ENCODE results near the gene EEFSEC. TPM values are rescaled to one million over a fixed set of nuclear protein-coding genes. Genes with fewer than 3 reads are reported as not detected.

EEFSEC gene
- total RNA-seq, 1 donor from 2014 or later, result 15.6 TPM

GRCh38 chr3:128173200-128173599, 19.9 kb downstream of the EEFSEC start:
- H3K27me3 Mint-ChIP-seq (ENCODE audit: unreplicated experiment), result no peaks in the 10 kb centered on the region

DNA sequence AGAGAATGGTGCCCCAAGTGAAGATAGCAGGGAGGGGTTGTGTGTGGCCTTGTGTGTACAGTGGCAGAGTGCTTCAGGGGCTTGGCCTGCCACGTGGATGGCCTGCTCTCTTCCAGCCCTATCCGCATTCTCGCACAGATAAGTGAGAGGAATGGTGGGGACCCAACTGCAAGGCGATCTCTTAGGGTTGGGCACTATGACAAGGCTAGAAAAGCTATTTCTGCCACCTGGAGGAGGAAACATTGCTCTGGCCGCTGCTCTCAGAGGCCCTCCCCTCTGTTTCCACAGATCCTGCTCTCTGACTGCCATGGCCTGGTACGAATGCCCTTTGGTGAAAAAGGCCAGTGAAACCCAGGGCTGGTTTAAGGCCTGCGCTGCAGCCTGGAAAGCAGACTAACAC, 20.6 kb downstream of the EEFSEC start:
- DNase-seq (ENCODE audit: extremely low spot score, unreplicated experiment), result no peak
- Mint-ChIP-seq H3K4me3 (ENCODE audit: unreplicated experiment) (no peak overlapping the region), H3K9me3 (ENCODE audit: unreplicated experiment) (no peaks in the 10 kb centered on the region), H3K27me3 (ENCODE audit: unreplicated experiment) (no peaks in the 10 kb centered on the region), H3K27ac (ENCODE audit: unreplicated experiment) (no peak overlapping the region), H3K4me1 (ENCODE audit: unreplicated experiment) (peaks cover 12% of the 10 kb centered on the region), H3K36me3 (ENCODE audit: unreplicated experiment) (no peaks in the 10 kb centered on the region)
- TF ChIP-seq, protein P1, sequence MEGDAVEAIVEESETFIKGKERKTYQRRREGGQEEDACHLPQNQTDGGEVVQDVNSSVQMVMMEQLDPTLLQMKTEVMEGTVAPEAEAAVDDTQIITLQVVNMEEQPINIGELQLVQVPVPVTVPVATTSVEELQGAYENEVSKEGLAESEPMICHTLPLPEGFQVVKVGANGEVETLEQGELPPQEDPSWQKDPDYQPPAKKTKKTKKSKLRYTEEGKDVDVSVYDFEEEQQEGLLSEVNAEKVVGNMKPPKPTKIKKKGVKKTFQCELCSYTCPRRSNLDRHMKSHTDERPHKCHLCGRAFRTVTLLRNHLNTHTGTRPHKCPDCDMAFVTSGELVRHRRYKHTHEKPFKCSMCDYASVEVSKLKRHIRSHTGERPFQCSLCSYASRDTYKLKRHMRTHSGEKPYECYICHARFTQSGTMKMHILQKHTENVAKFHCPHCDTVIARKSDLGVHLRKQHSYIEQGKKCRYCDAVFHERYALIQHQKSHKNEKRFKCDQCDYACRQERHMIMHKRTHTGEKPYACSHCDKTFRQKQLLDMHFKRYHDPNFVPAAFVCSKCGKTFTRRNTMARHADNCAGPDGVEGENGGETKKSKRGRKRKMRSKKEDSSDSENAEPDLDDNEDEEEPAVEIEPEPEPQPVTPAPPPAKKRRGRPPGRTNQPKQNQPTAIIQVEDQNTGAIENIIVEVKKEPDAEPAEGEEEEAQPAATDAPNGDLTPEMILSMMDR (IDR thresholded peaks at IDR 0.05), result no peak

More at GRCh38 chr3:128173200-128173599, 19.9 kb downstream of the EEFSEC start:
- Mint-ChIP-seq H3K4me1 (ENCODE audit: unreplicated experiment) (peaks cover 7% of the 10 kb centered on the region), H3K4me3 (ENCODE audit: unreplicated experiment) (no peak overlapping the region), H3K36me3 (ENCODE audit: unreplicated experiment) (no peaks in the 10 kb centered on the region), H3K27ac (ENCODE audit: unreplicated experiment) (no peak overlapping the region), H3K9me3 (ENCODE audit: unreplicated experiment) (no peaks in the 10 kb centered on the region)
- TF ChIP-seq, protein P1 (IDR thresholded peaks at IDR 0.05), result no peak
- DNase-seq (ENCODE audit: extremely low spot score, unreplicated experiment), result no peak

GRCh38 chr3:128174675-128175590, 21.7 kb downstream of the EEFSEC start:
- H3K9me3 Mint-ChIP-seq (ENCODE audit: unreplicated experiment), result no peaks in the 10 kb centered on the region
- H3K4me1 Mint-ChIP-seq (ENCODE audit: unreplicated experiment), result peaks cover 23% of the 10 kb centered on the region
- H3K27ac Mint-ChIP-seq (ENCODE audit: unreplicated experiment), result no peak overlapping the region
- no peaks in the 10 kb centered on the region for H3K27me3 Mint-ChIP-seq (ENCODE audit: unreplicated experiment)
- DNase-seq (ENCODE audit: extremely low spot score, unreplicated experiment), result no peak
- H3K36me3 Mint-ChIP-seq (ENCODE audit: unreplicated experiment), result no peaks in the 10 kb centered on the region
- TF ChIP-seq, protein P1 (IDR thresholded peaks at IDR 0.05), result no peak
- no peak overlapping the region for H3K4me3 Mint-ChIP-seq (ENCODE audit: unreplicated experiment)

- no peaks in the 10 kb centered on the region for H3K9me3 Mint-ChIP-seq (ENCODE audit: unreplicated experiment)
- H3K27me3 Mint-ChIP-seq (ENCODE audit: unreplicated experiment), result no peaks in the 10 kb centered on the region
- H3K4me1 Mint-ChIP-seq (ENCODE audit: unreplicated experiment), result peaks cover 26% of the 10 kb centered on the region
Observed at GRCh38 chr3:128175768-128176167, 22.5 kb downstream of the EEFSEC start.

More at GRCh38 chr3:128175768-128176167, 22.5 kb downstream of the EEFSEC start:
- no peak for DNase-seq (ENCODE audit: extremely low spot score, unreplicated experiment)
- Mint-ChIP-seq H3K4me3 (ENCODE audit: unreplicated experiment) (no peak overlapping the region), H3K36me3 (ENCODE audit: unreplicated experiment) (no peaks in the 10 kb centered on the region), H3K27ac (ENCODE audit: unreplicated experiment) (no peak overlapping the region)
- TF ChIP-seq, protein P1 (IDR thresholded peaks at IDR 0.05), result no peak
